ENCODE data around the gene EPYC.

DNA sequence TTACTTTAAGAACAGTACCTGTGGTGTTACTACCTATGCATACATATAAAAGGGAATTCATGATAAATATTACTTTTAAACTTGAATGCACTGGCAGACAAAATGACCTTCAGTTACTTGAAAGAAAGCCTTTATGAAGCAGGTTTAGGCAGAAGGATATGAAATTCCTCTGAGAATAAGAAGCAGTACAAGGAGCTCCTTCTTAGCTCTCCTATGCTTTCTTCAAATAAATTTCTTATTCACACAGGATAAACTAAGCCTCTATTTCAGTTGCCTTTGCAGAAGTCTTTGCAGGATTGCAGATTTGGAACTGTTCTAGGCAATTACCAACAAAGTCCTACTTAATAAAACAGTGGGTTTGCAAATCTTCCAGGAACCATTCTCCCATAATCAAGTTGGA lies 1.0 kb downstream of the EPYC start:
- no peak for TF ChIP-seq ZC3H10 (CRISPR knock-in tag; IDR thresholded peaks at IDR 0.05)
- no peak for TF ChIP-seq ARNTL (CRISPR knock-in tag; IDR thresholded peaks at IDR 0.05; ENCODE audit: borderline replicate concordance, low read depth)
- TF ChIP-seq, protein P1, sequence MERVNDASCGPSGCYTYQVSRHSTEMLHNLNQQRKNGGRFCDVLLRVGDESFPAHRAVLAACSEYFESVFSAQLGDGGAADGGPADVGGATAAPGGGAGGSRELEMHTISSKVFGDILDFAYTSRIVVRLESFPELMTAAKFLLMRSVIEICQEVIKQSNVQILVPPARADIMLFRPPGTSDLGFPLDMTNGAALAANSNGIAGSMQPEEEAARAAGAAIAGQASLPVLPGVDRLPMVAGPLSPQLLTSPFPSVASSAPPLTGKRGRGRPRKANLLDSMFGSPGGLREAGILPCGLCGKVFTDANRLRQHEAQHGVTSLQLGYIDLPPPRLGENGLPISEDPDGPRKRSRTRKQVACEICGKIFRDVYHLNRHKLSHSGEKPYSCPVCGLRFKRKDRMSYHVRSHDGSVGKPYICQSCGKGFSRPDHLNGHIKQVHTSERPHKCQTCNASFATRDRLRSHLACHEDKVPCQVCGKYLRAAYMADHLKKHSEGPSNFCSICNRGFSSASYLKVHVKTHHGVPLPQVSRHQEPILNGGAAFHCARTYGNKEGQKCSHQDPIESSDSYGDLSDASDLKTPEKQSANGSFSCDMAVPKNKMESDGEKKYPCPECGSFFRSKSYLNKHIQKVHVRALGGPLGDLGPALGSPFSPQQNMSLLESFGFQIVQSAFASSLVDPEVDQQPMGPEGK (CRISPR knock-in tag; IDR thresholded peaks at IDR 0.05; ENCODE audit: borderline replicate concordance), result no peak
- no peak for TF ChIP-seq ZNF8 (CRISPR knock-in tag; IDR thresholded peaks at IDR 0.05)
- TF ChIP-seq ZFP30 (CRISPR knock-in tag; IDR thresholded peaks at IDR 0.05), result no peak
- no peak for TF ChIP-seq CREB5 (CRISPR knock-in tag; IDR thresholded peaks at IDR 0.05; ENCODE audit: low read depth)
- TF ChIP-seq ZNF70 (CRISPR knock-in tag; IDR thresholded peaks at IDR 0.05), result no peak
- no peak for TF ChIP-seq ESRRG (CRISPR knock-in tag; IDR thresholded peaks at IDR 0.05)

All from SK-N-SH treated with all-trans-retinoic acid at 6 μM for 48 hours (cell line).